ENCODE measurements around the gene CCT7. TPM values are rescaled to one million over a fixed set of nuclear protein-coding genes. Genes with fewer than 3 reads are reported as not detected.

The CCT7 gene
- total RNA-seq, 6 experiments from 2014 or later: 83.5 to 131 (median 99.4) TPM

GRCh38 chr2:73291093-73291460 lies 57.0 kb downstream of the CCT7 start:
- Histone ChIP-seq H3K27ac (no peak overlapping the region), H3K4me1 (peaks cover 0 to 5% (median 0%) of the 10 kb centered on the region in 4 donors), H3K27me3 (peaks cover 0 to 25% of the 10 kb centered on the region in 2 donors), H3K36me3 (no peaks in the 10 kb centered on the region), H3K9me3 (no peaks in the 10 kb centered on the region), H3K4me3 (no peak overlapping the region)
- DNase-seq: peak in 2 of 3 donors; percentile 54 to 62
- intact Hi-C loops (cut with DNase I): no loop called here
- 7% methylated on average over 29 of the region's 34 CpGs for WGBS (ENCODE audit: insufficient coverage, low coverage, low lambda C conversion rate, missing lambda C conversion rate)
- TF ChIP-seq CTCF (IDR thresholded peaks at IDR 0.05) (no peak), POLR2A (IDR thresholded peaks at IDR 0.05) (no peak)
- peak; percentile 51 to 83 (median 64) for ATAC-seq

GRCh38 chr2:73291461-73292315 lies 57.6 kb downstream of the CCT7 start:
- ATAC-seq: no peak
- H3K27me3 ChIP-seq: peaks cover 0 to 25% of the 10 kb centered on the region in 2 donors
- no peak overlapping the region for H3K27ac ChIP-seq
- peaks cover 0 to 5% (median 0%) of the 10 kb centered on the region in 4 donors for H3K4me1 ChIP-seq
- TF ChIP-seq POLR2A (IDR thresholded peaks at IDR 0.05): no peak
- TF ChIP-seq CTCF (IDR thresholded peaks at IDR 0.05): no peak
- intact Hi-C loops (cut with DNase I): no loop called here
- no peak overlapping the region for H3K4me3 ChIP-seq
- H3K9me3 ChIP-seq: no peaks in the 10 kb centered on the region
- DNase-seq: peak in 1 of 3 donors; percentile 21
- no peaks in the 10 kb centered on the region for H3K36me3 ChIP-seq
- WGBS (ENCODE audit: insufficient coverage, low coverage, low lambda C conversion rate, missing lambda C conversion rate): 0% methylated on average over 2 of the region's 82 CpGs

- H3K4me1 ChIP-seq: peaks cover 0 to 5% (median 0%) of the 10 kb centered on the region in 4 donors
- 2% methylated on average over 10 of the region's 38 CpGs for WGBS (ENCODE audit: insufficient coverage, low coverage, low lambda C conversion rate, missing lambda C conversion rate)
- no peaks in the 10 kb centered on the region for H3K9me3 ChIP-seq
- H3K27ac ChIP-seq: no peak overlapping the region
- H3K4me3 ChIP-seq: no peak overlapping the region
- no peak for DNase-seq
- ATAC-seq: no peak
- TF ChIP-seq POLR2A (IDR thresholded peaks at IDR 0.05): no peak
- TF ChIP-seq CTCF (IDR thresholded peaks at IDR 0.05): no peak
- H3K27me3 ChIP-seq: peaks cover 0 to 25% of the 10 kb centered on the region in 2 donors
- no peaks in the 10 kb centered on the region for H3K36me3 ChIP-seq
- intact Hi-C loops (cut with DNase I): no loop called here
Observed at GRCh38 chr2:73292316-73292905, 58.3 kb downstream of the CCT7 start.

- H3K9me3 ChIP-seq: no peaks in the 10 kb centered on the region
- H3K4me3 ChIP-seq: peak overlapping the region; percentile 20 to 35 (median 34)
- H3K36me3 ChIP-seq: no peaks in the 10 kb centered on the region
- TF ChIP-seq POLR2A (IDR thresholded peaks at IDR 0.05) (no peak), CTCF (IDR thresholded peaks at IDR 0.05) (no peak)
- H3K4me1 ChIP-seq: peaks cover 0 to 5% (median 0%) of the 10 kb centered on the region in 4 donors
- peaks cover 0 to 25% of the 10 kb centered on the region in 2 donors for H3K27me3 ChIP-seq
- no peak for ATAC-seq
- H3K27ac ChIP-seq: no peak overlapping the region
- intact Hi-C loops (cut with DNase I): no loop called here
- no peak for DNase-seq
- WGBS (ENCODE audit: insufficient coverage, low coverage, low lambda C conversion rate, missing lambda C conversion rate): 6% methylated on average over 13 of the region's 64 CpGs
Observed at GRCh38 chr2:73292906-73293533, 58.9 kb downstream of the CCT7 start.

Measured in right lobe of liver (tissue), 6 donors.